Urinary bladder (tissue), 4 donors: ENCODE data around the gene TOGARAM1. TPM values are rescaled to one million over a fixed set of nuclear protein-coding genes. Genes with fewer than 3 reads are reported as not detected.

Experiments
- DNase-seq: peaks from one replicate; pipeline ENCODE4 v3.0.0-alpha.2; 2015; ENCODE audit errors: extremely low spot score
- H3K27ac ChIP-seq: one replicate; pipeline ENCODE4 v1.5.1; 2013; ENCODE audit warnings: low read depth, mild to moderate bottlenecking, moderate library complexity
- H3K36me3 ChIP-seq: one replicate; pipeline ENCODE4 v1.6.1; 2013; ENCODE audit warnings: mild to moderate bottlenecking, moderate library complexity; ENCODE audit not compliant: insufficient read depth
- H3K4me1 ChIP-seq: one replicate; pipeline ENCODE4 v1.6.1; 2013; ENCODE audit warnings: mild to moderate bottlenecking, moderate library complexity; ENCODE audit not compliant: insufficient read depth
- H3K4me3 ChIP-seq: one replicate; pipeline ENCODE4 v1.5.1; 2013; ENCODE audit warnings: low read depth, low read length
- WGBS: extraction: QIAGEN DNeasy Blood & Tissue Kit; methylation state at CpG from one replicate; pipeline ENCODE4 v1.1.7; 2013; 5-methylcytosine and 5-hydroxymethylcytosine counted together
- polyA plus RNA-seq: library from polyadenylated mRNA; stranded (reverse); fragments of 200-250 nt; gene quantifications from one replicate; pipeline ENCODE4 v1.2.3, GENCODE V29; 2013
- total RNA-seq: library from RNA; depleted of rRNA; stranded (reverse); fragments of >200 nt; gene quantifications from one replicate; pipeline ENCODE4 v1.2.3, GENCODE V29; 2014
- donor health status: healthy with polysubstance abuse.
- donor health status: healthy.

Gene TOGARAM1
- total and polyA plus RNA-seq, 2 donors: 8.2 to 78.8 TPM

DNA sequence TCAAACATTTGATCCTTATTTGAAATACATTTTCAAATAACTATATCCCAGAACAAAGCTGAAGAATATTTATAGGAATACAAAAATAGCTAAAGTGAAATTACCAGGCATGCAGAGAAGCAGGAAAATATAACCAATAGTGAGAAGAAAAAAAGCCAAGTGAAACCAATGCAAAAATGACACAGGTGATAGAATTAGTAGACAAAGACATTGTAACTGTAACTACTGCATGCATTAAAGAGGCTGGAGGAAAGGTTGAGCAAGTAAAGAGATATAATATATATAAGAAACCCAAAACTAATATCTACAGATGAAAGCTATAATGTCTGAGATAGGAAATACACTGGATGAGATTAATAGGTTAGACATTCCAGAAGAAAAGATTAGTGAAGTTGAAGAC is 72.7 kb downstream of the TOGARAM1 start:
- no peak for DNase-seq
- H3K4me3 ChIP-seq: no peak overlapping the region
- H3K4me1 ChIP-seq: no peaks in the 10 kb centered on the region
- H3K36me3 ChIP-seq: no peaks in the 10 kb centered on the region
- H3K27ac ChIP-seq: no peak overlapping the region

DNA sequence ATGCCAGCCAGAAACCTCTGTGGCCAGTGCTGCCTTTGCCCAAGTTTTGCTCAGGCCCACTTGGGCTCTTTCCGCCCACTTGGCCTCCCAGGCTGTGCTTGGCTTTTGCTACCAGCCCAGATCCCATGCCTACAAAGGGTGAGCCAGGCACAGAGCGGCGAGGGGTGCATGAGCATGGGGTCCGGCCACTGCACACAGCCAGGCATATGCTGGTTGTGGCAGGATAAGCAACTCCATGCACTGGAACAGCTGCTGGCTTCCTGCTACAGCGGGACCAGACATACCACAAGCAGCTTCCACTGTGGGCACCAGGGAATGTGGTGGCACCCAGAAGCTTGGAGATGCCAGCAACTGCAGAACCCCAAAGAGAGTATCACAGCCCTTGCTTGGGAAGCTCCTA is 76.3 kb downstream of the TOGARAM1 start:
- 85% methylated on average over 5 of the region's 5 CpGs for WGBS
- H3K4me3 ChIP-seq: no peak overlapping the region
- H3K27ac ChIP-seq: no peak overlapping the region
- H3K4me1 ChIP-seq: no peaks in the 10 kb centered on the region
- H3K36me3 ChIP-seq: no peaks in the 10 kb centered on the region
- no peak for DNase-seq

DNA sequence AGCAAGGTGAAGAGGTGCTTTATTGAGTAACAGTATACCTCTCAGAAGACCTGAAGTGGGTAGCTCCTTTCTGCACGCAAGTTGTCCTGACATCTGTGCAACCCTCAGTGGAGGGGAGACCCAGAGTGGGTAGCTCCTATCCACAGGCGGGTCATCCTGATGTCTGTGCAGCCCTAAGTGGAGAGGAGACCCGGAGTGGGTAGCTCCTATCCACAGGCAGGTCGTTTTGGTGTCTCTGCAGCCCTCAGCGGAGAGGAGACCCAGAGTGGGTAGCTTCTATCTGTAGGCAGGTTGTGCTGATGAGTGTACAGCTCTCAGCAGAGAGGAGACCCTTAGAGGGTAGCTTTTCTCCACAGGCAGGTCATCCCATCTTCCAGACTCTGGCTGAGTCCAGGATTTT is 76.9 kb downstream of the TOGARAM1 start:
- Histone ChIP-seq H3K4me1 (no peaks in the 10 kb centered on the region), H3K36me3 (no peaks in the 10 kb centered on the region), H3K27ac (no peak overlapping the region), H3K4me3 (no peak overlapping the region)
- DNase-seq: no peak
- over 99% methylated on average over 5 of the region's 5 CpGs for WGBS

DNA sequence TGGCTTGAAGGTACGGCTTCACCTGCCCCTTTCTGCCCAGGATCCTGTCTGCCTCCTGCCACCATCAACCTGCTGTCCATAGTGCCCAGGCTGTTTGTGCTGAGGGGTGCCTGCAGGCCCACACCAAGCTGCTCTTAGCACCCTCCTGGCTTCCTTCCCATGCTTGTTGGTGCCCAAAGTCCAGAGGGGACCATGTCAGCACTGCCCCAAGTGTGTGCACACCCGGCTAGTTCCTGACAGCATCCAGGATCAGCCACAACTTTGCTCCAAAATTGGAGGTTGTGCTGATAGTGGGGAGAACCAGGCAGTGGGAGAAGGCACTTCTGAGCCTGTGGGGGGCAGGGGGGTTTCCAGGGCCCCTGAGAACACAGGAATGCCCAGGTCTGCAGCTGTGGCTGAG is 77.4 kb downstream of the TOGARAM1 start:
- H3K4me3 ChIP-seq: no peak overlapping the region
- H3K4me1 ChIP-seq: no peaks in the 10 kb centered on the region
- H3K36me3 ChIP-seq: peaks cover 2% of the 10 kb centered on the region
- WGBS: 87% methylated on average over 2 of the region's 2 CpGs
- no peak for DNase-seq
- no peak overlapping the region for H3K27ac ChIP-seq

DNA sequence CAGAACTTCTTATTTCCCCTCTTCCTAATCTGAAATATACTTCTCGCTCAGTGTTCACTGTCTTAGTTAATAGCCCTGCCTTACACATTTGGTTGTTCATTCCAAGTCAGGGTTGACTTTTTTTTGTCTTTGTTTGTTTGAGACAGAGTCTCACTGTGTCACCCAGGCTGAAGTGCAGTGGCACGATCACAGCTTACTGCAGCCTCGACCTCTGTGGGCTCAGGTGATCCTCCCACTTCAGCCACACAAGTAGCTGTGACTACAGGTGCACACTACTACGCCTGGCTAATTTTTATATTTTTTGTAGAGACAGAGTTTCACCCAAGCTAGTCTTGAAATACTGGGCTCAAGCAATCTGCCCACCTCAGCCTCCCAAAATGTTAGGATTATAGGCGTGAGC is 79.7 kb downstream of the TOGARAM1 start:
- no peak for DNase-seq
- Histone ChIP-seq H3K4me1 (no peaks in the 10 kb centered on the region), H3K4me3 (no peak overlapping the region), H3K27ac (no peak overlapping the region), H3K36me3 (peaks cover 2% of the 10 kb centered on the region)
- WGBS: 94% methylated on average over 5 of the region's 5 CpGs

DNA sequence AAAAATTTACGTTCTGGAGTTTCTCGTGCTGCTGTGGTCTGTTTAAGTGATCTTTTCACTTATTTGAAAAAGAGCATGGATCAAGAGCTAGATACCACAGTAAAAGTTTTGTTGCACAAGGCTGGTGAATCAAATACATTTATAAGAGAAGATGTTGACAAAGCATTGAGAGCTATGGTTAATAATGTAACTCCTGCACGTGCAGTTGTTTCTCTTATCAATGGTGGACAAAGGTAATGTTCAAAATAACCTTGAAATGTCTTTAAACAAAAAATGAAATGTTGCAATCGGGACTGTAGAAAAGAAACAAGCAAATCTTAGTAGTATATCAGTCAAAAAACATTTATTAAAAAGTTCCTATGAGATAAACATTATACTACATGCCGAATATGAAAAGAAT is 82.6 kb downstream of the TOGARAM1 start:
- H3K4me1 ChIP-seq: no peaks in the 10 kb centered on the region
- H3K27ac ChIP-seq: no peak overlapping the region
- H3K4me3 ChIP-seq: no peak overlapping the region
- DNase-seq: no peak
- H3K36me3 ChIP-seq: peaks cover 3% of the 10 kb centered on the region
- WGBS: 93% methylated on average over 5 of the region's 5 CpGs

DNA sequence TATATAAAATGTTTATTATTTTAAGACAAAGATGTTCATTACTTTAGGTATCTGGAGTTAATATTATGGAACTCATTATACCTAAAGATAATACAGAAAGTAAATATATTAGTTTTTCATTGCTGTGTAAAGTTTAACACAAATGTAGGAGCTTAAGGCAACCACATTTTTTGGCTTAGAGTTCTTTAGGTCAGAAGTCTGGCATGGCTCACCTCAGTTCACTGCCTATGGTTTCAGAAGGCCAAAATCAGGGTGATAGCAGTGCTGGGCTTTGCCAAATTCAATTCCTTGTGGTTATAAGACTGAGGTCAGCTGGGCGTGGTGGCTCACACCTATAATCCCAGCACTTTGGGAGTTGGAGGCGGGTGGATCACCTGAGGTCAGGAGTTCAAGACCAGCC is 86.4 kb downstream of the TOGARAM1 start:
- peaks cover 3% of the 10 kb centered on the region for H3K36me3 ChIP-seq

DNA sequence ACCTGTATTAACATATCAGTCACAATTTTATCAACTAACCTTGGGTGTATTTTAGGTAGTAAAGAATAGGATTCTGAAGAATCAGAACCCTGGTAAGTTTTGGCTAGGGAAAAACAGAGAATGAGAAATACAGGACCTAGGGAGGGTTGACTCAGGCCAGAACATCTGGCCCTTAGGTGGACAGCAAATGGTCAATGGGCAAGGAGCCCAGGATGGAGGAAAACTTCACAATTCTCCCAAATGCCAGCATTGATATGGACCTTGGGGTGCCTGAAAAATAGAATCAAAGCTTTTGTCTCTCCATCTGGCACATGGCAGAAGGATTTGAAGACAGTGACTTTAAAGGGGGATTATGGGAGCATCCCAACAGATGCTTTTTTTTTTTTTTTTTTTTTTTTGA is 89.2 kb downstream of the TOGARAM1 start:
- H3K4me1 ChIP-seq: no peaks in the 10 kb centered on the region
- no peak for DNase-seq
- H3K27ac ChIP-seq: no peak overlapping the region
- no peak overlapping the region for H3K4me3 ChIP-seq
- peaks cover 3% of the 10 kb centered on the region for H3K36me3 ChIP-seq

More for the DNA sequence above, 86.4 kb downstream of the TOGARAM1 start:
- Histone ChIP-seq H3K27ac (no peak overlapping the region), H3K4me1 (no peaks in the 10 kb centered on the region), H3K4me3 (no peak overlapping the region)
- 97% methylated on average over 2 of the region's 2 CpGs for WGBS
- DNase-seq: no peak

DNA sequence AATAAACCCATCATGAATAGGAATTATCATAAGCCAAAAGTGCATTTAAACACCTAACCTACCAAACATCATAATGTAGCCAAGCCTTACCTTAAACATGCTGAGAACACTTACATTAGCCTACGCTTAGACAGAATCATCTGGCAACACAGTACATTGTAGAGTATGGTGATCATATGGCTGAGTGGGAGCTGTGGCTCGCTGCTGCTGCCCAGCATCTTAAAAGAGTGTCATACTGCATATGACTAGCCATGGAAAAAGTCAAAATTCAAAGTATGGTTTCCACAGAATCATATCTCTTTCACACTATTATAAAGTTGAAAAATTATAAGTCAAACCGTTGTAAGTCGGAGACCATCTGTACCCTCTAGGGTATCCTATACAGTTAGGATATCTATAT is 89.9 kb downstream of the TOGARAM1 start:
- no peak for DNase-seq
- H3K36me3 ChIP-seq: peaks cover 3% of the 10 kb centered on the region

DNA sequence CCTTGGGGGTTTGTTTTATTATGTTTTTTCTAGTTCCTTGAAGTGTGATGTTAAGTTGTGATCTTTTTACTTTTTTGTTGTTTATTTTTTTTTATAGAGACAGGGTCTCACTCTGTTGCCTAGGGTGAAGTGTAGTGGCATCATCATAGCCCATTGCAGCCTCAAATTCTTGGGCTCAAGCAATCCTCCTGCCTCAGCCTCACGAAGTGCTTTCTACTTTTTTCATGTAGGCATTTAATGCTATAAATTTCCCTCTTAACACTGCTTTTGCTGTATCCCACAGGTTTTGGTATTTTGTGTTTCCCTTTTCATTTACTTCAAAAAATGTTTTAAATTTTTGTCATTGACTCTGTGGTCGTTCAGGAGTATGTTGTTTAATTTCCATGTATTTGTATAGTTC is 95.4 kb downstream of the TOGARAM1 start:
- H3K27ac ChIP-seq: no peak overlapping the region
- 98% methylated on average over 2 of the region's 2 CpGs for WGBS
- DNase-seq: no peak
- H3K4me1 ChIP-seq: no peaks in the 10 kb centered on the region
- peaks cover 2% of the 10 kb centered on the region for H3K36me3 ChIP-seq
- H3K4me3 ChIP-seq: no peak overlapping the region

More for the DNA sequence above, 89.9 kb downstream of the TOGARAM1 start:
- Histone ChIP-seq H3K4me1 (no peaks in the 10 kb centered on the region), H3K27ac (no peak overlapping the region), H3K4me3 (no peak overlapping the region)
- WGBS: 94% methylated on average over 4 of the region's 4 CpGs

DNA sequence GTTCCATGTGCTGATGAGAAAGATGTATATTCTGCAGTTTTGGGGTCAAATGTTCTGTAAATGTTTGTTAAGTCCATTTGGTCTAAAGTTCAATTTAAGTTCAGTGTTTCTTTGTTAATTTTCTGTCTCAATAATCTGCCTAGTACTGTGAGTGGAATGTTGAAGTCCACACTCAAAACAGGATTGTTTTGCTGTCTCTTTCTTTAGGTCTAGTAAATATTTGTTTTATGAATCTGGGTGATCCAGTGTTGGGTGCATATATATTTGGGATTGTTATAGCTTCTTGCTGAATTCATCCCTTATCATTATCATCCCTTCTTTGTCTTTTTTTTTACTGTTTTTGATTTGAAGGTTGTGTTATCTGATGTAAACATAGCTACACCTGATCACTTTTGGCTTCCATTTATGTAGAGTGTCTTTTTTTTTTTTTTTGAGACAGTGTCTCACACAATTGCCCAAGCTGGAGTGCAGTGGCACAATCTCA is 95.9 kb downstream of the TOGARAM1 start:
- H3K4me1 ChIP-seq: no peaks in the 10 kb centered on the region
- H3K36me3 ChIP-seq: peaks cover 2% of the 10 kb centered on the region
- no peak for DNase-seq
- H3K4me3 ChIP-seq: no peak overlapping the region
- H3K27ac ChIP-seq: no peak overlapping the region

DNA sequence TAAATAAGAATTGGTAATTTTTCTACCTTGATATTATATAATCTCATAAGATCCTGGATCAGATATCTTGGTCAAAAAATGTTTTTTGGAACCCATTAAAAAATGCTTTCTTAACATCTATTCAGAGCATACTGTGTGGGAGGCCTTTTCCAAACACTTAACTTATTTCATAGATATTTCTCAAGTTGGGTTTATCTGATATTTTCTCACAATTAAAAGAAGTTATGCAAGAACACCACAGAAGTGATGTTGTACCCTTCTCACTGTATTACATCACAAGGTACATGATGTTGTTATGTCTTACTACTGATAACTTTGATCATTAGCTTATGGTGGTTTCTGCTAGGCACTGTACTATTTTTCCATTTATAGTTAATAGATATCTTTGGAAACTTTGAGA is 98.6 kb downstream of the TOGARAM1 start:
- H3K4me1 ChIP-seq: no peaks in the 10 kb centered on the region
- no peaks in the 10 kb centered on the region for H3K36me3 ChIP-seq
- no peak for DNase-seq
- no peak overlapping the region for H3K27ac ChIP-seq
- no peak overlapping the region for H3K4me3 ChIP-seq

DNA sequence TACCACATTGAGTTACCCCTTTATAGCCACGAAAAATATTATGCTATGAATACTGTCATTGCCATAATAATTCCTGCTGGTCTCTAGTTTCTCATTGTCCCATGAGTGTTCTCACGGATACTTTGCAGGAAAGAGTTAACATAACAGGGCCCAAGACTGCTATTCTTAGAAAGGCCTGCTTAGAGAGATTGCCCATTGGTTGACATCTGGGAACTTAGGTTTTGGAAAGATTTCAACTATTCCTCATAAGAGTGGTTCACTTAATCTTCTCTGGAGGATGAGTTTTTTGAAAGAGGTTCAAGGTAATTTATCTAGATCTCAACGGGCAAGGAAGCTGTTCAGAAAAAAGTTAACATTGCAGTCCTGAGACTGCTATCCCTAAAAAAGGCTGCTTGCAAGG is 103.5 kb downstream of the TOGARAM1 start:
- no peak for DNase-seq
- 42% methylated on average over 3 of the region's 3 CpGs for WGBS
- Histone ChIP-seq H3K4me3 (no peak overlapping the region), H3K27ac (no peak overlapping the region), H3K36me3 (peaks cover 3% of the 10 kb centered on the region), H3K4me1 (no peaks in the 10 kb centered on the region)

DNA sequence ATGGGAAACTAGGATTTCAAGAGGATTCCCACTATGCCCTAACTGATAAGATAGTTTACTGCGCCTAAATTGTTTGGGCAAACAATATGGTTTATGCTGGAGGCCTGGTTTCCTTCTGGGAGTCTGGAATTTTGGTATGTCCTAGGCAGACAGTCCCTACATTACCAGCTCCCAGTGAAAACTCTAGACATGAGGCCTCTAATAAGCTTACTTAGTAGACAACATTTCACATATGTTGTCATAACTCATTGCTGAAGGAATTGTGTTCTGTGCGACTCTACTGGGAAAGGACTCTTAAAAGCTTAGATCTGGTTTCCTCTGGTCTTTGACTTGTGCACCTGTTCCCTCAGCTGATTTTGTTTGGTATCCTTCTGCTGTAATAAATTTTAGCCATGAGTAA is 104.0 kb downstream of the TOGARAM1 start:
- DNase-seq: no peak
- Histone ChIP-seq H3K4me1 (no peaks in the 10 kb centered on the region), H3K36me3 (peaks cover 3% of the 10 kb centered on the region), H3K4me3 (no peak overlapping the region), H3K27ac (no peak overlapping the region)
- 39% methylated on average over 2 of the region's 2 CpGs for WGBS

DNA sequence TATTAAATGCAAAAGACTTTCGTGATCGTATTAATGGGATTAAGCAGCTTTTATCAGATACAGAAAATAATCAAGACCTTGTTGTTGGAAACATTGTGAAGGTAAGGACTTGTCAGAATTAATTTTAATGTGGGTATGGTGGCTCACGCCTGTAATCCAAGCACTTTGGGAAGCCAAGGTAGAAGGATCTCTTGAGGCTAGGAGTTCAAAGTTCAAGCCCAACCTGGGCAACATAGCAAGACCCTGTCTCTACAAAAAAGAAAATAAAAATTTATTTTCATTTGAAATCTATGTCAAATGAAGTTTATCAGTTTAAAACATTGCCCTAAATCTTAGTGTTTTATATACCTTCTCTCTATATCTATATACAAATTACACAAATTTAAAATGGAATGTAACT is 104.7 kb downstream of the TOGARAM1 start:
- DNase-seq: no peak
- peaks cover 3% of the 10 kb centered on the region for H3K36me3 ChIP-seq
- H3K4me3 ChIP-seq: no peak overlapping the region
- H3K27ac ChIP-seq: no peak overlapping the region
- 78% methylated on average over 3 of the region's 3 CpGs for WGBS
- no peaks in the 10 kb centered on the region for H3K4me1 ChIP-seq
